ENCODE data around the gene RAF1. TPM values are rescaled to one million over a fixed set of nuclear protein-coding genes. Genes with fewer than 3 reads are reported as not detected.

Gene RAF1
- total and polyA plus RNA-seq, 9 of the 15 experiments (the other 6 are each of a cell fraction or from before 2014, with no cell fraction given), result 28.0 to 183 (median 85.6) TPM

- TF ChIP-seq MLLT1 (IDR thresholded peaks at IDR 0.05) (0 out of 4 replicates have a peak, but pooled peaks have one; percentile 35 to 68), ZC3H8 (IDR thresholded peaks at IDR 0.05) (no peak), ARID3A (IDR thresholded peaks at IDR 0.05; ENCODE audit: borderline replicate concordance, low read depth, low read length) (no peak), DDX20 (tag; IDR thresholded peaks at IDR 0.05; ENCODE audit: low read depth) (no peak), ZNF431 (CRISPR knock-in tag; IDR thresholded peaks at IDR 0.05) (no peak), RBM34 (IDR thresholded peaks at IDR 0.05; ENCODE audit: borderline replicate concordance, insufficient read depth, low read length) (no peak), SMARCA5 (IDR thresholded peaks at IDR 0.05) (peak; percentile 31; the same call in 1 of the 2 replicates), ZNF217 (CRISPR knock-in tag; IDR thresholded peaks at IDR 0.05) (no peak), RFX7 (CRISPR knock-in tag; IDR thresholded peaks at IDR 0.05) (no peak), NR2F6 (CRISPR knock-in tag; IDR thresholded peaks at IDR 0.05) (no peak), CBFA2T2 (conservative IDR thresholded peaks at IDR 0.05) (no peak), PRPF4 (IDR thresholded peaks at IDR 0.05; ENCODE audit: insufficient read depth, low read depth, low read length, poor library complexity, severe bottlenecking) (no peak), CBX2 (IDR thresholded peaks at IDR 0.05; ENCODE audit: insufficient read depth, low read length, poor library complexity, severe bottlenecking) (no peak), ZNF639 (CRISPR knock-in tag; conservative IDR thresholded peaks at IDR 0.05 in 1 of 2, IDR thresholded peaks at IDR 0.05 in 1 of 2) (no peak), ZNF23 (CRISPR knock-in tag; IDR thresholded peaks at IDR 0.05) (no peak), MECOM (CRISPR knock-in tag; IDR thresholded peaks at IDR 0.05) (no peak), KAT2B (IDR thresholded peaks at IDR 0.05; ENCODE audit: low read depth, low read length) (no peak), TAF1 (IDR thresholded peaks at IDR 0.05; ENCODE audit: control insufficient read depth, extremely low read depth, insufficient read depth, low read length, severe bottlenecking) (no peak), HES1 (IDR thresholded peaks at IDR 0.05; ENCODE audit: low read depth) (no peak), CGGBP1 (CRISPR knock-in tag; IDR thresholded peaks at IDR 0.05) (no peak), ZNF512 (tag; IDR thresholded peaks at IDR 0.05) (peak; percentile 94)
Measured at GRCh38 chr3:12706504-12707253, 42.8 kb upstream of the RAF1 start (continued).

All from K562 (cell line).